Mesendoderm (in vitro differentiated cells): ENCODE measurements around the gene EDN3.

Experiments
- DNase-seq: peaks from one replicate; pipeline ENCODE4 v3.0.0; 2013
- H2AK5ac ChIP-seq: 2 replicates; pipeline ENCODE4 v1.6.1; 2013; ENCODE audit warnings: low read length, inconsistent platforms
- H2BK120ac ChIP-seq: 2 replicates; pipeline ENCODE4 v1.6.1; 2013; ENCODE audit warnings: low read depth, mild to moderate bottlenecking, low read length, moderate library complexity, mixed read lengths
- H2BK15ac ChIP-seq: replicated peaks from 2 replicates; pipeline ENCODE4 v1.6.1; 2013; ENCODE audit warnings: low read depth, mild to moderate bottlenecking, moderate library complexity
- H2BK5ac ChIP-seq: 2 replicates; pipeline ENCODE4 v1.6.1; 2013; ENCODE audit warnings: low read length, inconsistent platforms
- H3K18ac ChIP-seq: 2 replicates; pipeline ENCODE4 v1.6.1; 2013; ENCODE audit warnings: mild to moderate bottlenecking, low read length, mixed read lengths
- H3K23ac ChIP-seq: one replicate; pipeline ENCODE4 v1.6.1; 2013; ENCODE audit warnings: low read length
- H3K27ac ChIP-seq: 2 replicates; pipeline ENCODE4 v1.5.1; 2013; ENCODE audit warnings: low read depth, mild to moderate bottlenecking, inconsistent platforms, low read length, moderate library complexity
- H3K27me3 ChIP-seq: 2 replicates; pipeline ENCODE4 v1.6.1; 2013; ENCODE audit warnings: low read length, control low read depth, mild to moderate bottlenecking, inconsistent platforms; ENCODE audit not compliant: insufficient read depth, poor library complexity
- H3K36me3 ChIP-seq: 2 replicates; pipeline ENCODE4 v1.6.1; 2013; ENCODE audit warnings: low read length, inconsistent platforms; ENCODE audit not compliant: control insufficient read depth, insufficient read depth
- H3K4ac ChIP-seq: one replicate; pipeline ENCODE4 v1.6.1; 2013; ENCODE audit warnings: low read depth, mild to moderate bottlenecking, low read length, moderate library complexity
- H3K4me1 ChIP-seq: 2 replicates; pipeline ENCODE4 v1.6.1; 2013; ENCODE audit warnings: low read depth, low read length, inconsistent platforms; ENCODE audit not compliant: control insufficient read depth
- H3K4me2 ChIP-seq: 2 replicates; pipeline ENCODE4 v1.6.1; 2013; ENCODE audit warnings: low read length
- H3K4me3 ChIP-seq: 2 replicates; pipeline ENCODE4 v1.5.1; 2013; ENCODE audit warnings: mild to moderate bottlenecking, low read length
- H3K56ac ChIP-seq: one replicate; pipeline ENCODE4 v1.6.1; 2013; ENCODE audit warnings: low read length
- H3K79me1 ChIP-seq: 2 replicates; pipeline ENCODE4 v1.6.1; 2013; ENCODE audit warnings: low read length, inconsistent platforms
- H3K79me2 ChIP-seq: 2 replicates; pipeline ENCODE4 v1.6.1; 2013; ENCODE audit warnings: mild to moderate bottlenecking, low read length; ENCODE audit not compliant: control insufficient read depth, insufficient read depth
- H3K9ac ChIP-seq: 2 replicates; pipeline ENCODE4 v1.6.1; 2013; ENCODE audit warnings: low read length, inconsistent platforms
- H4K5ac ChIP-seq: one replicate; pipeline ENCODE4 v1.6.1; 2013; ENCODE audit warnings: low read length
- H4K8ac ChIP-seq: one replicate; pipeline ENCODE4 v1.6.1; 2013; ENCODE audit warnings: low read depth, mild to moderate bottlenecking, control low read depth, low read length, moderate library complexity
- WGBS: extraction: QIAGEN DNeasy Blood & Tissue Kit; methylation state at CpG from one replicate; pipeline ENCODE4 v1.1.7; 2013; ENCODE audit warnings: low lambda C conversion rate, missing lambda C conversion rate; ENCODE audit not compliant: insufficient coverage; ENCODE audit errors: extremely low coverage; 5-methylcytosine and 5-hydroxymethylcytosine counted together

EDN3 gene

DNA sequence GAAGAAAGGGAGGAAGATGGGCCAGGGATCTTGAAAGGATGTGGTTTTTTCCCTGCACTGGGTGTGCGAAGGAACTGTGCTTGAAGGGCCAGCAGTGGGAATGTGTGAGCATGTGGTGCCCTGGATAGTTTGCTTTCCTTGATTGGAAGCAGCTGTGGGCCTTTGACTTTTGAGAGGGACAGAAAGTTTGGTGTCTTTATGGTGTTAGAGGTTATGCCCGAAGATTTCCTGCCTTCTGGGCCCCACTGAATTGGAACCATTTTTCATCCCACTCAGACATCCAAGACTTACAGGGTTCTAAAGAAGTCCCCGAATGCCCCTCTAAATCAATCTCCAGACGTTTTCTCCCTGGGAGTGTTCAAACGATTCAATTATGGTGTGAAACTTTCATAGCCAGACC lies 23.5 kb upstream of the EDN3 start:
- no peak overlapping the region for H3K4me2 ChIP-seq
- no peak for DNase-seq
- no peaks in the 10 kb centered on the region for H3K36me3 ChIP-seq
- no peak overlapping the region for H3K56ac ChIP-seq
- H3K4me1 ChIP-seq, result no peaks in the 10 kb centered on the region
- H3K18ac ChIP-seq, result no peak overlapping the region
- no peak overlapping the region for H2BK5ac ChIP-seq
- H2BK15ac ChIP-seq, result no peak overlapping the region
- no peak overlapping the region for H3K4me3 ChIP-seq
- no peak overlapping the region for H4K5ac ChIP-seq
- no peak overlapping the region for H2AK5ac ChIP-seq
- no peak overlapping the region for H4K8ac ChIP-seq
- H3K27me3 ChIP-seq, result no peaks in the 10 kb centered on the region
- no peak overlapping the region for H3K23ac ChIP-seq
- H3K9ac ChIP-seq, result no peak overlapping the region
- WGBS, result no CpG with 5 or more reads among the region's 5 CpGs
- H3K27ac ChIP-seq, result no peak overlapping the region
- no peak overlapping the region for H2BK120ac ChIP-seq
- H3K79me1 ChIP-seq, result no peaks in the 10 kb centered on the region
- no peak overlapping the region for H3K4ac ChIP-seq
- H3K79me2 ChIP-seq, result no peaks in the 10 kb centered on the region

DNA sequence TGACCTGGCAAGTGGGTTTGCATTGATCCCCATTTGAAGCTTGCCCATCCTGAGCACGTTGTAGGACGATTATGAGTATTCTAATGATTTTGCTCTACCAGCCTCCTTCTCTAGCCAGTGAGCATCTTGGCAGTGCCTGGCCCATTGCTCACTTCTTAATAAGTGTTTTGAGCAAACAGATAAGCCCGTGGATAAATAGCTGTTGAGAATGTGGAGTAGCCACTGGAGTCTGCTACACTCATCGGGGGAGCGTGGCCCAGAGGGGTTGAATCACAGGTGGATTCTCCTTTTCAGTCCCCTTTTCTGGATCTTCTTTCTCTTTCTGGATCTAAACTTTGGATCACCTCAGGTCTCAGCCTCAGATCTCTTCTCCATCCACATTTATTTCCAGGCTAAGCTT lies 15.9 kb upstream of the EDN3 start:
- Histone ChIP-seq H3K4me3 (no peak overlapping the region), H4K8ac (no peak overlapping the region), H3K23ac (no peak overlapping the region), H3K18ac (no peak overlapping the region), H3K36me3 (no peaks in the 10 kb centered on the region), H3K4me1 (no peaks in the 10 kb centered on the region), H4K5ac (no peak overlapping the region), H3K79me1 (no peaks in the 10 kb centered on the region), H3K27me3 (no peaks in the 10 kb centered on the region), H3K56ac (no peak overlapping the region), H3K9ac (no peak overlapping the region), H2BK5ac (no peak overlapping the region), H3K4ac (no peak overlapping the region), H3K27ac (no peak overlapping the region), H2BK120ac (no peak overlapping the region), H3K79me2 (no peaks in the 10 kb centered on the region), H2BK15ac (no peak overlapping the region), H3K4me2 (no peak overlapping the region), H2AK5ac (no peak overlapping the region)
- WGBS, result no CpG with 5 or more reads among the region's 5 CpGs
- DNase-seq, result no peak

- Histone ChIP-seq H3K4ac (no peak overlapping the region), H3K27ac (no peak overlapping the region), H3K9ac (no peak overlapping the region), H2AK5ac (no peak overlapping the region), H3K4me2 (no peak overlapping the region), H3K23ac (no peak overlapping the region), H3K4me3 (no peak overlapping the region), H2BK5ac (no peak overlapping the region), H3K36me3 (no peaks in the 10 kb centered on the region), H3K27me3 (no peaks in the 10 kb centered on the region), H3K4me1 (no peaks in the 10 kb centered on the region), H3K56ac (no peak overlapping the region), H3K79me1 (no peaks in the 10 kb centered on the region), H4K5ac (no peak overlapping the region), H4K8ac (no peak overlapping the region), H2BK15ac (no peak overlapping the region), H3K18ac (no peak overlapping the region), H2BK120ac (no peak overlapping the region), H3K79me2 (no peaks in the 10 kb centered on the region)
- WGBS, result no CpG with 5 or more reads among the region's 5 CpGs
- DNase-seq, result no peak
Observed at GRCh38 chr20:59289994-59290393, 10.4 kb upstream of the EDN3 start.

GRCh38 chr20:59291740-59292383 lies 8.5 kb upstream of the EDN3 start:
- H3K27me3 ChIP-seq, result no peaks in the 10 kb centered on the region
- no peak overlapping the region for H3K4me3 ChIP-seq
- no CpG with 5 or more reads among the region's 19 CpGs for WGBS
- no peaks in the 10 kb centered on the region for H3K36me3 ChIP-seq
- H3K79me1 ChIP-seq, result no peaks in the 10 kb centered on the region
- no peak overlapping the region for H4K8ac ChIP-seq
- no peaks in the 10 kb centered on the region for H3K4me1 ChIP-seq
- no peak overlapping the region for H3K18ac ChIP-seq
- H3K23ac ChIP-seq, result no peak overlapping the region
- no peak overlapping the region for H3K9ac ChIP-seq
- H2BK5ac ChIP-seq, result no peak overlapping the region
- no peak overlapping the region for H2AK5ac ChIP-seq
- peak overlapping the region; percentile 82 for H3K4ac ChIP-seq
- H3K56ac ChIP-seq, result no peak overlapping the region
- H4K5ac ChIP-seq, result no peak overlapping the region
- H2BK15ac ChIP-seq, result no peak overlapping the region
- no peak overlapping the region for H3K4me2 ChIP-seq
- H3K27ac ChIP-seq, result no peak overlapping the region
- H3K79me2 ChIP-seq, result no peaks in the 10 kb centered on the region
- DNase-seq, result no peak
- H2BK120ac ChIP-seq, result no peak overlapping the region

- H3K18ac ChIP-seq, result no peak overlapping the region
- no peak overlapping the region for H2BK5ac ChIP-seq
- no CpG with 5 or more reads among the region's 5 CpGs for WGBS
- H4K5ac ChIP-seq, result no peak overlapping the region
- H3K4me3 ChIP-seq, result no peak overlapping the region
- no peak overlapping the region for H3K4ac ChIP-seq
- H3K9ac ChIP-seq, result no peak overlapping the region
- no peak overlapping the region for H3K27ac ChIP-seq
- no peak overlapping the region for H3K56ac ChIP-seq
- peaks cover 8% of the 10 kb centered on the region for H3K27me3 ChIP-seq
- H3K4me2 ChIP-seq, result no peak overlapping the region
- H3K4me1 ChIP-seq, result no peaks in the 10 kb centered on the region
- no peak overlapping the region for H2BK15ac ChIP-seq
- H2AK5ac ChIP-seq, result no peak overlapping the region
- no peaks in the 10 kb centered on the region for H3K79me1 ChIP-seq
- no peaks in the 10 kb centered on the region for H3K79me2 ChIP-seq
- no peaks in the 10 kb centered on the region for H3K36me3 ChIP-seq
- DNase-seq, result no peak
- no peak overlapping the region for H2BK120ac ChIP-seq
- H4K8ac ChIP-seq, result no peak overlapping the region
- no peak overlapping the region for H3K23ac ChIP-seq
Observed at GRCh38 chr20:59295531-59295930, 4.9 kb upstream of the EDN3 start.

DNA sequence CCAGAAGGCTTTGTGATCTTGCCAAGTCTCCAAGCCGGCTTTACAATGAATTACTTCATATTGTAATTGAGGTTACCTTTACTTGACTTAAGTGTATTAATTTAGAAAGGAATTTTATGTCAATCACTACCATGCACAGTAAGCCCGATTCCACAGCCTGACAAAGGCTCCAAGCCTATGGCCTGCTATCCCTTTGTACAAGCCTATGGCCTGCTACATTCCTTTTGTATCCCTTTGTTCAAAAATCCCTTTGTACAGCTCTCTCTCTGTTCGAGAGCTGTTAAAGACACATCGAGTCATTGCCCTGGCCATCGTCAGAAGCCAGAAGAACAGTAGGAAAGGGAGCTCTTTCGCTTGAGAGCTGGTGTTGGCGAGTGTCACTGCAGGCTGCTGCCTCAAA lies 2.7 kb upstream of the EDN3 start:
- no peak overlapping the region for H3K23ac ChIP-seq
- no peaks in the 10 kb centered on the region for H3K79me1 ChIP-seq
- H3K4me2 ChIP-seq, result no peak overlapping the region
- H3K79me2 ChIP-seq, result no peaks in the 10 kb centered on the region
- H3K36me3 ChIP-seq, result no peaks in the 10 kb centered on the region
- no peak overlapping the region for H2BK5ac ChIP-seq
- H4K8ac ChIP-seq, result no peak overlapping the region
- H2BK15ac ChIP-seq, result no peak overlapping the region
- H3K4ac ChIP-seq, result no peak overlapping the region
- no CpG with 5 or more reads among the region's 7 CpGs for WGBS
- no peak overlapping the region for H3K18ac ChIP-seq
- no peak overlapping the region for H2AK5ac ChIP-seq
- no peaks in the 10 kb centered on the region for H3K4me1 ChIP-seq
- no peak overlapping the region for H3K4me3 ChIP-seq
- DNase-seq, result no peak
- no peak overlapping the region for H3K56ac ChIP-seq
- no peak overlapping the region for H4K5ac ChIP-seq
- H3K27ac ChIP-seq, result no peak overlapping the region
- peaks cover 27% of the 10 kb centered on the region for H3K27me3 ChIP-seq
- H3K9ac ChIP-seq, result no peak overlapping the region
- no peak overlapping the region for H2BK120ac ChIP-seq
